ENCODE data around the gene AIFM3. TPM values are rescaled to one million over a fixed set of nuclear protein-coding genes. Genes with fewer than 3 reads are reported as not detected.

Gene AIFM3
- total and polyA plus RNA-seq, 2 of the 13 experiments (the other 11 are each of a cell fraction or from before 2014, with no cell fraction given): 9.0 to 15.3 TPM

DNA sequence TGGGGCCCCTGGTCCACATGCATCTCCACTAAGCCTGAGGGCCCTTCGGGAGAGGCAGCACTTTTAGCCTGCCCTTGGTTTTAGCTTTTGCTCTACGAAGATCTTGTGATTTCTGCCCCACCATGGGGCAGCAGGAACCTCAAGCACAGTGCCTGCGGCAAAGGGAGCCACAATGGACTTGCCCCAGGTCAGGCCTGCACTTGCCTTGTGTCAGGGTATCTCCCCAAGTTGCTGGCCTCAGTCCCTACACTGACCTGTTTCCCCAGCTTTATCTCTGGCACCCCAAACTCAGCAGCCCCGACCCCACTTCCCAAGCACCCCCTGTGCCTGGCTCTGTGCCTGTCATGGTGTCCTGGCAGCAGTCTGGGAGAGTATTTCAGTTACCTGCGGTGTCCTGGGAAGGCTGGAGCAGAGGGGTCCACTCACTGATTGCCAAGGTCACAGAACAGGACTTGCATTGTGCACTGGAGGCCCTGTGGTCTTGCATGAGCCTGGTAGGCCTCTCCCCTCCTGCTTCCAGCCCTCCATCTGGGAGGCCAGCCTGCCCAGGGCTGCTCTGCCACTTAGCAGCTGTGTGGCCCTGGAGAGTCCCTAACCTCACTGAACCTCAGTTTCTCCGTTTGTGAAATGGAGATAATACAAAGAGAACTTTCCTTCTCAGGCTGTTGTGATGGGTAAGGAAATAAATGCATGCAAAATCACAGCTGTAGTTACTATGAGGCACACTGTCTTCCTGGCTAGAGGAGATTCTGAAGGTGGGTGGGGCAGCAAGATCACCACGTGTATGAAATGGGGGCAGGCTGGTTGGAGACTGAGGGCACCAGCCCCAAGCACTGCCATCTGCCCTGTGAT, 3.6 kb upstream of the AIFM3 start (continued):
- TF ChIP-seq ZNF747 (CRISPR knock-in tag; IDR thresholded peaks at IDR 0.05; ENCODE audit: borderline replicate concordance): peak; percentile 27; the same call in 1 of the 2 replicates
- TF ChIP-seq HOXD1 (CRISPR knock-in tag; IDR thresholded peaks at IDR 0.05): no peak
- no peak for TF ChIP-seq ZNF337 (CRISPR knock-in tag; IDR thresholded peaks at IDR 0.05; ENCODE audit: borderline replicate concordance, low read depth)
- peak; percentile 79 for TF ChIP-seq TGIF2 (CRISPR knock-in tag; IDR thresholded peaks at IDR 0.05)
- TF ChIP-seq ARID5B (CRISPR knock-in tag; IDR thresholded peaks at IDR 0.05): peak; percentile 52
- TF ChIP-seq STAT5B (CRISPR knock-in tag; IDR thresholded peaks at IDR 0.05): no peak
- TF ChIP-seq HNF4A (CRISPR knock-in tag; IDR thresholded peaks at IDR 0.05): peak; percentile 56; the same call in 1 of the 2 replicates
- no peak for TF ChIP-seq ZBTB38 (CRISPR knock-in tag; IDR thresholded peaks at IDR 0.05)
- no peak for TF ChIP-seq NFKBIZ (CRISPR knock-in tag; IDR thresholded peaks at IDR 0.05)
- peak; percentile 40; the same call in 1 of the 2 replicates for TF ChIP-seq ZNF788 (CRISPR knock-in tag; IDR thresholded peaks at IDR 0.05; ENCODE audit: borderline replicate concordance)
- peak; percentile 62; the same call in 1 of the 2 replicates for TF ChIP-seq PHF21A (CRISPR knock-in tag; IDR thresholded peaks at IDR 0.05)
- TF ChIP-seq ARHGAP35 (CRISPR knock-in tag; IDR thresholded peaks at IDR 0.05; ENCODE audit: borderline replicate concordance): no peak
- no peak for TF ChIP-seq TBP (CRISPR knock-in tag; IDR thresholded peaks at IDR 0.05)
- TF ChIP-seq THYN1 (CRISPR knock-in tag; IDR thresholded peaks at IDR 0.05; ENCODE audit: borderline replicate concordance, low read depth): no peak
- TF ChIP-seq HNRNPH1 (optimal IDR thresholded peaks at IDR 0.05; ENCODE audit: low read depth, low read length): no peak
- TF ChIP-seq, protein P1, sequence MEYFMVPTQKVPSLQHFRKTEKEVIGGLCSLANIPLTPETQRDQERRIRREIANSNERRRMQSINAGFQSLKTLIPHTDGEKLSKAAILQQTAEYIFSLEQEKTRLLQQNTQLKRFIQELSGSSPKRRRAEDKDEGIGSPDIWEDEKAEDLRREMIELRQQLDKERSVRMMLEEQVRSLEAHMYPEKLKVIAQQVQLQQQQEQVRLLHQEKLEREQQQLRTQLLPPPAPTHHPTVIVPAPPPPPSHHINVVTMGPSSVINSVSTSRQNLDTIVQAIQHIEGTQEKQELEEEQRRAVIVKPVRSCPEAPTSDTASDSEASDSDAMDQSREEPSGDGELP (IDR thresholded peaks at IDR 0.05; ENCODE audit: borderline replicate concordance, low read depth): peak; percentile 71; the same call in 1 of the 2 replicates
- TF ChIP-seq MIER2 (CRISPR knock-in tag; IDR thresholded peaks at IDR 0.05): 0 out of 2 replicates have a peak, but pooled peaks have one; percentile 27
- peak in 1 of 2 experiments; percentile 61; a peak in 2 of 4 replicates for TF ChIP-seq HMGXB4 (CRISPR knock-in tag; IDR thresholded peaks at IDR 0.05; ENCODE audit: borderline replicate concordance in 1 of 2, low read depth in 1 of 2)
- no peak for TF ChIP-seq MEIS1 (CRISPR knock-in tag; IDR thresholded peaks at IDR 0.05; ENCODE audit: borderline replicate concordance)
